Natural killer cell (primary cell): Measurements from ENCODE around the gene PDIA6. TPM values are rescaled to one million over a fixed set of nuclear protein-coding genes. Genes with fewer than 3 reads are reported as not detected.

Experiments
- ATAC-seq, 3 donors: fragments of 150-1000 bp in 2 of 3; fragments of 200-7000 bp in 1 of 3; cut with Tn5 transposase; 1 replicate in 1 of 3; 2 replicates in 2 of 3; pipeline ENCODE4 v1.10.0; 2021; ENCODE audit warnings: mild to moderate bottlenecking in 2 of 3, moderate library complexity in 2 of 3
- DNase-seq, 2 donors: peaks; one replicate each; pipeline versions ENCODE4 v3.0.0 to v3.0.0-alpha.2; 2013 to 2021; ENCODE audit warnings: mixed read lengths in 1 of 2
- H3K27ac ChIP-seq: one replicate; pipeline ENCODE4 v1.5.1; 2013; ENCODE audit warnings: mild to moderate bottlenecking, low read length
- H3K27me3 ChIP-seq: one replicate; pipeline ENCODE4 v1.6.1; 2013; ENCODE audit warnings: low read length; ENCODE audit not compliant: control insufficient read depth, insufficient read depth
- H3K36me3 ChIP-seq: one replicate; pipeline ENCODE4 v1.6.1; 2013; ENCODE audit warnings: low read length; ENCODE audit not compliant: control insufficient read depth, insufficient read depth
- H3K4me1 ChIP-seq: one replicate; pipeline ENCODE4 v1.6.1; 2013; ENCODE audit warnings: low read length; ENCODE audit not compliant: control insufficient read depth, insufficient read depth
- H3K4me3 ChIP-seq: one replicate; pipeline ENCODE4 v1.5.1; 2013; ENCODE audit warnings: low read length
- H3K9me3 ChIP-seq: one replicate; pipeline ENCODE4 v1.6.1; 2013; ENCODE audit warnings: low read length; ENCODE audit not compliant: control insufficient read depth, insufficient read depth
- H3K27ac Mint-ChIP-seq, 2 donors: one replicate each; pipeline ENCODE4 v1.8.0; 2022; ENCODE audit warnings: mild to moderate bottlenecking in 2 of 2, mixed read lengths in 2 of 2, moderate library complexity in 1 of 2
- H3K27me3 Mint-ChIP-seq, 2 donors: one replicate each; pipeline ENCODE4 v1.8.0; 2022; ENCODE audit warnings: low read depth in 2 of 2, mixed read lengths in 2 of 2
- H3K36me3 Mint-ChIP-seq: one replicate; pipeline ENCODE4 v1.8.0; 2022; ENCODE audit warnings: mixed read lengths
- H3K4me1 Mint-ChIP-seq, 2 donors: one replicate each; pipeline ENCODE4 v1.8.0; 2022; ENCODE audit warnings: mixed read lengths in 2 of 2
- H3K4me3 Mint-ChIP-seq: one replicate; pipeline ENCODE4 v1.8.0; 2022; ENCODE audit warnings: mild to moderate bottlenecking, moderate library complexity, mixed read lengths
- H3K9me3 Mint-ChIP-seq, 2 donors: one replicate each; pipeline ENCODE4 v1.8.0; 2022; ENCODE audit warnings: mixed read lengths in 2 of 2
- CTCF ChIP-seq: fragments of 200-600 bp; IDR thresholded peaks from one replicate; pipeline ENCODE4 v1.8.0; 2022; ENCODE audit warnings: antibody characterized with exemption
- WGBS: methylation state at CpG from one replicate; pipeline ENCODE4 v1.1.7; 2013; ENCODE audit warnings: missing lambda C conversion rate; ENCODE audit not compliant: insufficient coverage; 5-methylcytosine and 5-hydroxymethylcytosine counted together
- intact Hi-C: fragments of 100-400 bp; cut with micrococcal nuclease; formaldehyde crosslinking; loops from one replicate; pipeline ENCODE4 v1.14.2; 2022
- total RNA-seq, 4 donors: library from RNA; stranded (reverse); fragments of 120-200 nt in 1 of 4; gene quantifications; one replicate each; pipeline versions ENCODE4 v1.2.3 to v1.2.4, GENCODE V29; 2013 to 2022

Gene PDIA6
- total RNA-seq, 3 donors from 2014 or later (not counting 1 experiment from before 2014, with no cell fraction given), result 57.4 to 81.2 (median 58.7) TPM

GRCh38 chr2:10733566-10733925, 79.0 kb downstream of the PDIA6 start:
- ATAC-seq (no peak), DNase-seq (no peak)
- 69% methylated on average over 6 of the region's 6 CpGs for WGBS
- Mint-ChIP-seq H3K4me1 (no peaks in the 10 kb centered on the region), H3K27ac (no peak overlapping the region), H3K27me3 (peaks cover 0 to 15% of the 10 kb centered on the region in 2 donors), H3K36me3 (no peaks in the 10 kb centered on the region), H3K9me3 (no peaks in the 10 kb centered on the region), H3K4me3 (no peak overlapping the region)
- no peaks in the 10 kb centered on the region for H3K27me3 ChIP-seq
- H3K4me3 ChIP-seq, result no peak overlapping the region
- no peak for TF ChIP-seq CTCF
- no peaks in the 10 kb centered on the region for H3K36me3 ChIP-seq
- intact Hi-C loops, result no loop called here
- no peaks in the 10 kb centered on the region for H3K9me3 ChIP-seq
- H3K4me1 ChIP-seq, result no peaks in the 10 kb centered on the region
- no peak overlapping the region for H3K27ac ChIP-seq

Other genes with a start within 250 kb of the PDIA6 start
- gene NOL10, start 122.8 kb downstream of the PDIA6 start, total RNA-seq, result 10 to 100 TPM; 21.8 to 28.9 (median 22.5) TPM
- under 1 TPM in 1 of 3 donors, not detected in 2; 0.92 TPM for gene ATP6V1C2, start 91.2 kb downstream of the PDIA6 start, total RNA-seq
- gene KCNF1, start 99.1 kb upstream of the PDIA6 start, total RNA-seq, result not detected